Measurements from ENCODE around the gene EIF3F.

DNA sequence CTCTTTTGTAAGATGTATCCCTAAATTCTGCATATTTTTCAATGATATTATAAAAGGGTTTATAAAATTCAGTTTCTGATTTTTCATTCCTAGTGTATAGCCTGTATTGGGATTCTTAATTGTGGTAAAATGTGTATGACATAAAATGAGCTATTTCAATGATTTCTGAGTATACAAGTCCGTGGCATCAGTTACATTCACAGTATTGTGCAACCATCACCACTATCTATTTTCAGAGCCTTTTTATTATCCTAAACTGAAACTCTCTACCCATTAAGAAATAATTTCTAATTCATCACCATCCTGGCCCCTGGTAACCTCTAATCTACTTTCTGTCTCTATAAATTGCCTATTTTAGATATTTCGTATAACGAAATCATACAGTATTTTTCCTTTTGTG is 39.8 kb downstream of the EIF3F start:
- no peak for TF ChIP-seq YY1 (IDR thresholded peaks at IDR 0.05; ENCODE audit: insufficient read depth, insufficient replicate concordance, low read depth, low read length)
- TF ChIP-seq, protein P1, sequence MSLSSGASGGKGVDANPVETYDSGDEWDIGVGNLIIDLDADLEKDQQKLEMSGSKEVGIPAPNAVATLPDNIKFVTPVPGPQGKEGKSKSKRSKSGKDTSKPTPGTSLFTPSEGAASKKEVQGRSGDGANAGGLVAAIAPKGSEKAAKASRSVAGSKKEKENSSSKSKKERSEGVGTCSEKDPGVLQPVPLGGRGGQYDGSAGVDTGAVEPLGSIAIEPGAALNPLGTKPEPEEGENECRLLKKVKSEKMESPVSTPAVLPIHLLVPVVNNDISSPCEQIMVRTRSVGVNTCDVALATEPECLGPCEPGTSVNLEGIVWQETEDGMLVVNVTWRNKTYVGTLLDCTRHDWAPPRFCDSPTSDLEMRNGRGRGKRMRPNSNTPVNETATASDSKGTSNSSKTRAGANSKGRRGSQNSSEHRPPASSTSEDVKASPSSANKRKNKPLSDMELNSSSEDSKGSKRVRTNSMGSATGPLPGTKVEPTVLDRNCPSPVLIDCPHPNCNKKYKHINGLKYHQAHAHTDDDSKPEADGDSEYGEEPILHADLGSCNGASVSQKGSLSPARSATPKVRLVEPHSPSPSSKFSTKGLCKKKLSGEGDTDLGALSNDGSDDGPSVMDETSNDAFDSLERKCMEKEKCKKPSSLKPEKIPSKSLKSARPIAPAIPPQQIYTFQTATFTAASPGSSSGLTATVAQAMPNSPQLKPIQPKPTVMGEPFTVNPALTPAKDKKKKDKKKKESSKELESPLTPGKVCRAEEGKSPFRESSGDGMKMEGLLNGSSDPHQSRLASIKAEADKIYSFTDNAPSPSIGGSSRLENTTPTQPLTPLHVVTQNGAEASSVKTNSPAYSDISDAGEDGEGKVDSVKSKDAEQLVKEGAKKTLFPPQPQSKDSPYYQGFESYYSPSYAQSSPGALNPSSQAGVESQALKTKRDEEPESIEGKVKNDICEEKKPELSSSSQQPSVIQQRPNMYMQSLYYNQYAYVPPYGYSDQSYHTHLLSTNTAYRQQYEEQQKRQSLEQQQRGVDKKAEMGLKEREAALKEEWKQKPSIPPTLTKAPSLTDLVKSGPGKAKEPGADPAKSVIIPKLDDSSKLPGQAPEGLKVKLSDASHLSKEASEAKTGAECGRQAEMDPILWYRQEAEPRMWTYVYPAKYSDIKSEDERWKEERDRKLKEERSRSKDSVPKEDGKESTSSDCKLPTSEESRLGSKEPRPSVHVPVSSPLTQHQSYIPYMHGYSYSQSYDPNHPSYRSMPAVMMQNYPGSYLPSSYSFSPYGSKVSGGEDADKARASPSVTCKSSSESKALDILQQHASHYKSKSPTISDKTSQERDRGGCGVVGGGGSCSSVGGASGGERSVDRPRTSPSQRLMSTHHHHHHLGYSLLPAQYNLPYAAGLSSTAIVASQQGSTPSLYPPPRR (CRISPR knock-in tag; IDR thresholded peaks at IDR 0.05; ENCODE audit: borderline replicate concordance), result no peak
- TF ChIP-seq CEBPB (IDR thresholded peaks at IDR 0.05; ENCODE audit: borderline replicate concordance, low read depth, low read length), result peak; percentile 62; the same call in 1 of the 2 replicates

Measured in HepG2 (cell line).